ENCODE data around the gene MYO1A. TPM values are rescaled to one million over a fixed set of nuclear protein-coding genes. Genes with fewer than 3 reads are reported as not detected.

The MYO1A gene
- total RNA-seq, 2 experiments from 2014 or later = 0.19 to 0.47 TPM

DNA sequence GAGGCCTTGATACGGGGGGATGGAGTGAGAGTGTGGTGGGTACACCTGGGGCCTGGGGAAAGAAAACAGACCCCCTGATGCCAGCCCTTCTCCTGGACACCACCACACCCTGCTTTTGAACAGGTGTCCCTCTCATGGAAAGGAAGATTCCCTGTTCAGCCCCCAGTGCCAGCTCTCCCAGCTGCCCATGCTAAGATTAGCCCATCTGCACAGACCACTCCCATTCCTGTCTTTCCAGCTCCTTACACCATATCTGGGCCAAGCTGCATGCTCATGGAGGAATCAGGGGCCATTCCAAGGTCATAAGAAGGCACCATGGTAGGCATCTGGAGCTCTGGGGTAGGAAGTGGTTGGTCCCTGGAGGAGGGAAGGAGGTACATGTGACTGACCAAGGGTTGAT lies 48.6 kb upstream of the MYO1A start:
- CTCF ChIA-PET (ENCODE audit: unreplicated experiment) = no interaction called here
- Histone ChIP-seq H4K20me1 (ENCODE audit: insufficient read depth, low read length) (no peaks in the 10 kb centered on the region), H3K9me3 (ENCODE audit: low read length) (no peaks in the 10 kb centered on the region), H2AFZ (ENCODE audit: low read length) (no peak overlapping the region), H3K4me1 (ENCODE audit: insufficient read depth, low read length, poor library complexity, severe bottlenecking) (peaks cover 13% of the 10 kb centered on the region), H3K4me2 (ENCODE audit: low read length) (no peak overlapping the region), H3K79me2 (ENCODE audit: insufficient read depth, low read depth, low read length) (no peaks in the 10 kb centered on the region), H3K9me2 (ENCODE audit: insufficient read depth, low read length) (no peaks in the 10 kb centered on the region), H3K27ac (ENCODE audit: low read depth, low read length, poor library complexity, severe bottlenecking) (no peak overlapping the region), H3K4me3 (ENCODE audit: low read depth, low read length, poor library complexity, severe bottlenecking) (no peak overlapping the region), H3K36me3 (ENCODE audit: insufficient read depth, low read length) (peaks cover 76% of the 10 kb centered on the region)
- intact Hi-C loops (cut with micrococcal nuclease; ENCODE audit: unreplicated experiment) = no loop called here
- DNase-seq (ENCODE audit: low spot score) = no peak
- no TSS peak for BruUV-seq (replicated peaks)
- TF ChIP-seq EZH2phosphoT487 (IDR thresholded peaks at IDR 0.05; ENCODE audit: borderline replicate concordance, low read depth, low read length) = no peak
- TF ChIP-seq, protein P1, sequence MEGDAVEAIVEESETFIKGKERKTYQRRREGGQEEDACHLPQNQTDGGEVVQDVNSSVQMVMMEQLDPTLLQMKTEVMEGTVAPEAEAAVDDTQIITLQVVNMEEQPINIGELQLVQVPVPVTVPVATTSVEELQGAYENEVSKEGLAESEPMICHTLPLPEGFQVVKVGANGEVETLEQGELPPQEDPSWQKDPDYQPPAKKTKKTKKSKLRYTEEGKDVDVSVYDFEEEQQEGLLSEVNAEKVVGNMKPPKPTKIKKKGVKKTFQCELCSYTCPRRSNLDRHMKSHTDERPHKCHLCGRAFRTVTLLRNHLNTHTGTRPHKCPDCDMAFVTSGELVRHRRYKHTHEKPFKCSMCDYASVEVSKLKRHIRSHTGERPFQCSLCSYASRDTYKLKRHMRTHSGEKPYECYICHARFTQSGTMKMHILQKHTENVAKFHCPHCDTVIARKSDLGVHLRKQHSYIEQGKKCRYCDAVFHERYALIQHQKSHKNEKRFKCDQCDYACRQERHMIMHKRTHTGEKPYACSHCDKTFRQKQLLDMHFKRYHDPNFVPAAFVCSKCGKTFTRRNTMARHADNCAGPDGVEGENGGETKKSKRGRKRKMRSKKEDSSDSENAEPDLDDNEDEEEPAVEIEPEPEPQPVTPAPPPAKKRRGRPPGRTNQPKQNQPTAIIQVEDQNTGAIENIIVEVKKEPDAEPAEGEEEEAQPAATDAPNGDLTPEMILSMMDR (conservative IDR thresholded peaks at IDR 0.05; ENCODE audit: low read length) = no peak
- POLR2A ChIA-PET = interaction anchor here (0.6 to 1.3 kb wide), 3 partner anchors 19 to 25 kb away, joined by 3 to 6 read pairs (median 3); no protein-coding TSS in a partner anchor

DNA sequence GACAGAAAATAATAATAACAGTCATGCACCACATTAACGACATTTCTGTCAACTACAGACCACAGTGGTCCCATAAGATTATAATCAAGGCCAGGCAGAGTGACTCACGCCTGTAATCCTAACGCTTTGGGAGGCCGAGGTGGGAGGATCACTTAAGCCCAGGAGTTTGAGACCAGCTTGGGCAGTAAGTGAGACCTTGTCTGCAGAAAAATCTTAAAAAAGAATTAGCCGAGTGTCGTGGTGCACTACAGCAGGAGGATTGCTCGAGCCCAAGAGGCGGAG lies 47.6 kb upstream of the MYO1A start:
- POLR2A ChIA-PET = interaction anchor here (0.8 to 1.7 kb wide), 3 partner anchors 9 to 28 kb away, joined by 3 to 5 read pairs (median 4); no protein-coding TSS in a partner anchor
- Histone ChIP-seq H3K4me2 (ENCODE audit: low read length) (no peak overlapping the region), H3K9me3 (ENCODE audit: low read length) (no peaks in the 10 kb centered on the region), H3K9me2 (ENCODE audit: insufficient read depth, low read length) (no peaks in the 10 kb centered on the region), H3K27ac (ENCODE audit: low read depth, low read length, poor library complexity, severe bottlenecking) (no peak overlapping the region), H3K79me2 (ENCODE audit: insufficient read depth, low read depth, low read length) (no peaks in the 10 kb centered on the region), H3K4me1 (ENCODE audit: insufficient read depth, low read length, poor library complexity, severe bottlenecking) (peaks cover 19% of the 10 kb centered on the region), H3K4me3 (ENCODE audit: low read depth, low read length, poor library complexity, severe bottlenecking) (no peak overlapping the region), H3K36me3 (ENCODE audit: insufficient read depth, low read length) (peaks cover 82% of the 10 kb centered on the region), H2AFZ (ENCODE audit: low read length) (no peak overlapping the region), H4K20me1 (ENCODE audit: insufficient read depth, low read length) (no peaks in the 10 kb centered on the region)
- no peak for TF ChIP-seq EZH2phosphoT487 (IDR thresholded peaks at IDR 0.05; ENCODE audit: borderline replicate concordance, low read depth, low read length)
- TF ChIP-seq, protein P1 (conservative IDR thresholded peaks at IDR 0.05; ENCODE audit: low read length) = no peak
- no TSS peak for BruUV-seq (replicated peaks)
- intact Hi-C loops (cut with micrococcal nuclease; ENCODE audit: unreplicated experiment) = no loop called here
- no peak for DNase-seq (ENCODE audit: low spot score)
- CTCF ChIA-PET (ENCODE audit: unreplicated experiment) = no interaction called here

DNA sequence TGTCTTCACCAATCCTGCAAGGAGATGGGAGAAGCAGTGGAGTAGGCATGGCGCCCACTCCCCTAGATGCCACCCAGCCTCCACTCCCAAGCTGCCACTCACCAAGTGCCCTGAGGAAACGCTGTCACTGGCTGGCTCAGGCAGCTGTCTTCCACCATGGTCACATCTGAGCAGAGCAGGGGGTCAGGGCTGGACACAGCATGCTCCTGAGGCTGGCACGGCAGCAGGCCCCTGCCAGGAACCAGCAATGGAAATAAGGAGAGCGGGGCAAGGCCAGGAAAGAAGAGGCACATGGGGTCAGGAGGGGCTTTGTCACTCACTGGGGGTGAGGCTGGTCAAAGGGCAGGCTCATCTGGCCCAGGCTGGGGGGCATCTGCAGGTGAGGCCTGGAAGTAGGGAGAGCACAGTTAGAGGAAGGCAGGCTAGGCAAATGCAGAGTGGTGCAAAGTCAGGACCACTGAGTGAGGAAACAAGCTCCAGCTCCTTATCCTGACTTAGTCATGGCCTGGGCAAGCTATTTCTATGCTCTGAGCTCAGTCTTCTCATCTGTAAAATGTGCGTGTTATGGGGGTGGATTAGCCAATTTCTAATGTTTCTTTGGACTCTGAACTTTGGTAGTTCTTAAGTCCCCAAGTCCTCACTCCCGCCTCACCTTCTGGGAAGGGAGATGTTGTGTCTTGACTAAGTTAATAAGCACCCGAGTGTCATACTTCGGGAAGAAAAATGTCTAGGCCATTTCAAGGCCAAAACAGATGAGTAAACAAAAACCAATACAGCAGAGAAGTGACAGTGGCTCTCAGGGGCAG lies 47.0 kb upstream of the MYO1A start:
- H4K20me1 ChIP-seq (ENCODE audit: insufficient read depth, low read length) = no peaks in the 10 kb centered on the region
- no peak for DNase-seq (ENCODE audit: low spot score)
- no peaks in the 10 kb centered on the region for H3K79me2 ChIP-seq (ENCODE audit: insufficient read depth, low read depth, low read length)
- H3K4me2 ChIP-seq (ENCODE audit: low read length) = no peak overlapping the region
- H3K9me2 ChIP-seq (ENCODE audit: insufficient read depth, low read length) = no peaks in the 10 kb centered on the region
- peaks cover 19% of the 10 kb centered on the region for H3K4me1 ChIP-seq (ENCODE audit: insufficient read depth, low read length, poor library complexity, severe bottlenecking)
- ChIA-PET POLR2A (interaction anchor here (0.6 to 1.7 kb wide), 2 partner anchors 9 to 28 kb away, joined by 4 read pairs; no protein-coding TSS in a partner anchor), CTCF (ENCODE audit: unreplicated experiment) (interaction anchor here (0.8 kb wide), 1 partner anchor 15 kb away, joined by 4 read pairs; no protein-coding TSS in a partner anchor)
- H3K9me3 ChIP-seq (ENCODE audit: low read length) = no peaks in the 10 kb centered on the region
- no peak overlapping the region for H3K27ac ChIP-seq (ENCODE audit: low read depth, low read length, poor library complexity, severe bottlenecking)
- H3K36me3 ChIP-seq (ENCODE audit: insufficient read depth, low read length) = peaks cover 82% of the 10 kb centered on the region
- intact Hi-C loops (cut with micrococcal nuclease; ENCODE audit: unreplicated experiment) = no loop called here
- H2AFZ ChIP-seq (ENCODE audit: low read length) = no peak overlapping the region
- TF ChIP-seq, protein P1 (conservative IDR thresholded peaks at IDR 0.05; ENCODE audit: low read length) = no peak
- no peak for TF ChIP-seq EZH2phosphoT487 (IDR thresholded peaks at IDR 0.05; ENCODE audit: borderline replicate concordance, low read depth, low read length)
- BruUV-seq (replicated peaks) = no TSS peak
- H3K4me3 ChIP-seq (ENCODE audit: low read depth, low read length, poor library complexity, severe bottlenecking) = no peak overlapping the region

Measured in OCI-LY7 (cell line).